Testis (tissue), 2 donors: Measurements from ENCODE around the gene CGB8.

ENCODE experiments used
- CTCF ChIP-seq, 3 experiments: fragments of 450-650 bp in 2 of 3; fragments of 200-600 bp in 1 of 3; sonication (generic) in 1 of 3; IDR thresholded peaks; one replicate each; pipeline ENCODE4 v1.5.1; 2016 to 2019; ENCODE audit warnings: antibody characterized with exemption in 3 of 3, mild to moderate bottlenecking in 2 of 3, moderate library complexity in 1 of 3
- POLR2A ChIP-seq: fragments of 450-650 bp; IDR thresholded peaks from one replicate; pipeline ENCODE4 v1.6.1; 2017; ENCODE audit warnings: antibody characterized with exemption, mild to moderate bottlenecking, moderate library complexity

- TF ChIP-seq POLR2A (no peak), CTCF (IDR thresholded peaks at IDR 0.05) (peak; percentile 93 to 99 (median 93))
These were observed 48.8 kb upstream of the CGB8 start for GRCh38 chr19:49097453-49098288.
